Activated CD8-positive, alpha-beta T cell treated with anti-CD3 and anti-CD28 coated beads, Interleukin-2, amount 10 ng/mL, durations not matched to agents 7 days and 5 days (primary cell): Measurements from ENCODE around the gene PSMA1. TPM values are rescaled to one million over a fixed set of nuclear protein-coding genes. Genes with fewer than 3 reads are reported as not detected.
A peak's percentile ranks its signal among the peaks of the same experiment; 100 is the strongest.
"Not testable (repeated sequence)": the region's sequence is repeated elsewhere in the genome, so short reads cannot be mapped to it uniquely, and the experiment has no call there.

Experiments
- ATAC-seq: fragments of 150-1000 bp; cut with Tn5 transposase; one replicate; pipeline ENCODE4 v1.10.0; 2021; ENCODE audit warnings: moderate library complexity
- CTCF ChIA-PET: fragments of 350-600 bp; sonication (Branson Sonifier 250); formaldehyde crosslinking; loops from one replicate; lab custom pipeline; 2021; ENCODE audit warnings: antibody characterized with exemption; lab: Charles Lee
- POLR2A ChIA-PET: fragments of 350-600 bp; sonication (Branson Sonifier 250); formaldehyde crosslinking; loops from one replicate; lab custom pipeline; 2021; ENCODE audit warnings: antibody characterized with exemption; lab: Charles Lee
- DNase-seq: peaks from one replicate; pipeline ENCODE4 v3.0.0-alpha.2; 2020
- H3K27ac Mint-ChIP-seq: one replicate; pipeline ENCODE4 v1.8.0; 2021; ENCODE audit warnings: mild to moderate bottlenecking, mixed read lengths
- H3K27me3 Mint-ChIP-seq: one replicate; pipeline ENCODE4 v1.8.0; 2021; ENCODE audit warnings: low read depth, mixed read lengths
- H3K36me3 Mint-ChIP-seq: one replicate; pipeline ENCODE4 v1.8.0; 2021; ENCODE audit warnings: low read depth, mixed read lengths
- H3K4me1 Mint-ChIP-seq: one replicate; pipeline ENCODE4 v1.8.0; 2021; ENCODE audit warnings: low read depth, mixed read lengths
- H3K4me3 Mint-ChIP-seq: one replicate; pipeline ENCODE4 v1.8.0; 2021; ENCODE audit warnings: mild to moderate bottlenecking, mixed read lengths
- H3K9me3 Mint-ChIP-seq: one replicate; pipeline ENCODE4 v1.8.0; 2022; ENCODE audit warnings: mixed read lengths; ENCODE audit not compliant: insufficient read depth
- total RNA-seq, 2 experiments: library from RNA; stranded (reverse); gene quantifications; one replicate each; pipeline ENCODE4 v1.2.3, GENCODE V29; 2021

The PSMA1 gene
- total RNA-seq, 2 experiments from 2014 or later = 211 to 215 TPM

GRCh38 chr11:14546672-14547071 is 26.5 kb upstream of the PSMA1 start:
- DNase-seq (no peak), ATAC-seq (no peak)
- ChIA-PET CTCF (interaction anchor here (1.3 to 2.7 kb wide), 3 partner anchors 8 to 361 kb away, joined by 3 to 9 read pairs (median 3); no protein-coding TSS in a partner anchor), POLR2A (interaction anchor here (0.7 to 1.2 kb wide), 3 partner anchors 8 to 98 kb away, joined by 3 to 7 read pairs (median 3); partner anchors contain the start of gene PDE3B)
- H3K27ac Mint-ChIP-seq = no peak overlapping the region
- no peaks in the 10 kb centered on the region for H3K27me3 Mint-ChIP-seq
- peaks cover 18% of the 10 kb centered on the region for H3K4me1 Mint-ChIP-seq
- no peak overlapping the region for H3K4me3 Mint-ChIP-seq
- peaks cover 43% of the 10 kb centered on the region for H3K36me3 Mint-ChIP-seq
- no peaks in the 10 kb centered on the region for H3K9me3 Mint-ChIP-seq

- no peaks in the 10 kb centered on the region for H3K27me3 Mint-ChIP-seq
- no peaks in the 10 kb centered on the region for H3K9me3 Mint-ChIP-seq
- ATAC-seq (peak; percentile 61), DNase-seq (no peak)
- H3K27ac Mint-ChIP-seq = peak overlapping the region; percentile 56
- peaks cover 41% of the 10 kb centered on the region for H3K36me3 Mint-ChIP-seq
- POLR2A ChIA-PET = interaction anchor here (1.0 to 1.2 kb wide), 2 partner anchors 24 to 34 kb away, joined by 3 to 4 read pairs; no protein-coding TSS in a partner anchor
- CTCF ChIA-PET = interaction anchor here (1.6 to 2.7 kb wide), 4 partner anchors 10 to 363 kb away, joined by 4 to 9 read pairs (median 6); partner anchors contain the start of gene PDE3B
- peaks cover 35% of the 10 kb centered on the region for H3K4me1 Mint-ChIP-seq
- no peak overlapping the region for H3K4me3 Mint-ChIP-seq
Measured at GRCh38 chr11:14544611-14545010, 24.4 kb upstream of the PSMA1 start.

GRCh38 chr11:14543260-14543659 is 23.1 kb upstream of the PSMA1 start:
- DNase-seq = no peak
- H3K4me1 Mint-ChIP-seq = peaks cover 43% of the 10 kb centered on the region
- H3K4me3 Mint-ChIP-seq = no peak overlapping the region
- no peak overlapping the region for H3K27ac Mint-ChIP-seq
- no peaks in the 10 kb centered on the region for H3K9me3 Mint-ChIP-seq
- peaks cover 45% of the 10 kb centered on the region for H3K36me3 Mint-ChIP-seq
- H3K27me3 Mint-ChIP-seq = no peaks in the 10 kb centered on the region
- no peak for ATAC-seq
- POLR2A ChIA-PET = interaction anchor here (1.2 to 2.8 kb wide), 2 partner anchors 23 to 102 kb away, joined by 3 to 16 read pairs; no protein-coding TSS in a partner anchor
- CTCF ChIA-PET = interaction anchor here (0.9 to 2.0 kb wide), 9 partner anchors 12 to 365 kb away, joined by 3 to 8 read pairs (median 4); partner anchors contain the start of genes PDE3B and PSMA1

- Mint-ChIP-seq H3K27ac (no peak overlapping the region), H3K36me3 (peaks cover 42% of the 10 kb centered on the region), H3K4me1 (peaks cover 50% of the 10 kb centered on the region), H3K9me3 (no peaks in the 10 kb centered on the region), H3K27me3 (no peaks in the 10 kb centered on the region), H3K4me3 (no peak overlapping the region)
- POLR2A ChIA-PET = interaction anchor here (2.8 kb wide), 1 partner anchor 103 kb away, joined by 16 read pairs; no protein-coding TSS in a partner anchor
- DNase-seq = no peak
- CTCF ChIA-PET = interaction anchor here (0.9 to 2.2 kb wide), 11 partner anchors 10 to 365 kb away, joined by 3 to 8 read pairs (median 4); partner anchors contain the start of genes PDE3B and PSMA1
- ATAC-seq = no peak
Measured at GRCh38 chr11:14542324-14542723, 22.1 kb upstream of the PSMA1 start.

GRCh38 chr11:14541192-14541947 is 21.2 kb upstream of the PSMA1 start:
- Mint-ChIP-seq H3K27me3 (no peaks in the 10 kb centered on the region), H3K9me3 (no peaks in the 10 kb centered on the region), H3K4me3 (no peak overlapping the region), H3K36me3 (peaks cover 34% of the 10 kb centered on the region), H3K4me1 (peaks cover 53% of the 10 kb centered on the region), H3K27ac (no peak overlapping the region)
- no peak for ATAC-seq
- ChIA-PET POLR2A (interaction anchor here (0.7 to 2.8 kb wide), 3 partner anchors 37 to 105 kb away, joined by 3 to 16 read pairs (median 3); no protein-coding TSS in a partner anchor), CTCF (interaction anchor here (1.0 to 2.2 kb wide), 8 partner anchors 9 to 366 kb away, joined by 3 to 7 read pairs (median 3); partner anchors contain the start of gene PDE3B)
- DNase-seq = no peak

GRCh38 chr11:14539982-14540421 is 19.8 kb upstream of the PSMA1 start:
- Mint-ChIP-seq H3K4me3 (no peak overlapping the region), H3K9me3 (no peaks in the 10 kb centered on the region), H3K27me3 (no peaks in the 10 kb centered on the region), H3K4me1 (peaks cover 46% of the 10 kb centered on the region), H3K36me3 (peaks cover 24% of the 10 kb centered on the region), H3K27ac (peak overlapping the region; percentile 31)
- POLR2A ChIA-PET = interaction anchor here (0.6 to 1.7 kb wide), 3 partner anchors 58 to 106 kb away, joined by 3 to 4 read pairs (median 3); no protein-coding TSS in a partner anchor
- CTCF ChIA-PET = interaction anchor here (1.0 to 2.0 kb wide), 6 partner anchors 8 to 367 kb away, joined by 3 to 7 read pairs (median 5); no protein-coding TSS in a partner anchor
- ATAC-seq (peak; percentile 69), DNase-seq (no peak)

GRCh38 chr11:14538926-14539554 is 18.9 kb upstream of the PSMA1 start:
- ChIA-PET POLR2A (interaction anchor here (0.7 to 0.9 kb wide), 2 partner anchors 19 to 105 kb away, joined by 3 to 6 read pairs; partner anchors contain the start of gene PSMA1), CTCF (interaction anchor here (1.1 to 2.8 kb wide), 6 partner anchors 9 to 355 kb away, joined by 3 to 22 read pairs (median 5); partner anchors contain the start of gene PDE3B)
- Mint-ChIP-seq H3K9me3 (no peaks in the 10 kb centered on the region), H3K27me3 (no peaks in the 10 kb centered on the region), H3K36me3 (peaks cover 17% of the 10 kb centered on the region), H3K27ac (no peak overlapping the region), H3K4me1 (peaks cover 38% of the 10 kb centered on the region), H3K4me3 (no peak overlapping the region)
- ATAC-seq (no peak), DNase-seq (no peak)

- H3K4me1 Mint-ChIP-seq = peaks cover 36% of the 10 kb centered on the region
- H3K9me3 Mint-ChIP-seq = no peaks in the 10 kb centered on the region
- no peak overlapping the region for H3K4me3 Mint-ChIP-seq
- H3K27ac Mint-ChIP-seq = no peak overlapping the region
- H3K27me3 Mint-ChIP-seq = no peaks in the 10 kb centered on the region
- ChIA-PET CTCF (interaction anchor here (1.1 to 2.8 kb wide), 6 partner anchors 9 to 369 kb away, joined by 3 to 22 read pairs (median 4); partner anchors contain the start of gene PDE3B), POLR2A (interaction anchor here (0.9 to 1.0 kb wide), 2 partner anchors 18 to 106 kb away, joined by 3 read pairs; partner anchors contain the start of gene PSMA1)
- no peak for DNase-seq
- no peak for ATAC-seq
- peaks cover 17% of the 10 kb centered on the region for H3K36me3 Mint-ChIP-seq
Measured at GRCh38 chr11:14538271-14538925, 18.2 kb upstream of the PSMA1 start.

- peaks cover 36% of the 10 kb centered on the region for H3K4me1 Mint-ChIP-seq
- no peaks in the 10 kb centered on the region for H3K27me3 Mint-ChIP-seq
- peak overlapping the region; percentile 58 for H3K27ac Mint-ChIP-seq
- H3K36me3 Mint-ChIP-seq = peaks cover 16% of the 10 kb centered on the region
- H3K9me3 Mint-ChIP-seq = no peaks in the 10 kb centered on the region
- peak overlapping the region; percentile 53 for H3K4me3 Mint-ChIP-seq
- peak; percentile 66 for DNase-seq
- peak; percentile 69 for ATAC-seq
- ChIA-PET POLR2A (interaction anchor here (0.8 kb wide), 1 partner anchor 41 kb away, joined by 4 read pairs; no protein-coding TSS in a partner anchor), CTCF (interaction anchor here (0.7 to 2.8 kb wide), 10 partner anchors 9 to 538 kb away, joined by 3 to 22 read pairs (median 4); partner anchors contain the start of genes PDE3B and PSMA1)
Measured at GRCh38 chr11:14537134-14537599, 17.0 kb upstream of the PSMA1 start.

- POLR2A ChIA-PET, H3K9me3 Mint-ChIP-seq, H3K27ac Mint-ChIP-seq, DNase-seq, H3K27me3 Mint-ChIP-seq, H3K4me3 Mint-ChIP-seq, ATAC-seq: not testable (repeated sequence)
- CTCF ChIA-PET = interaction anchor here (0.9 to 1.1 kb wide), 2 partner anchors 109 to 373 kb away, joined by 3 read pairs; no protein-coding TSS in a partner anchor
- Mint-ChIP-seq H3K36me3 (peaks cover 24% of the 10 kb centered on the region), H3K4me1 (peaks cover 25% of the 10 kb centered on the region)
Measured at GRCh38 chr11:14535166-14535565, 15.0 kb upstream of the PSMA1 start.
